HG03439 (cell line): ENCODE data around the gene AKR1C3.
"Not testable (repeated sequence)": the region's sequence is repeated elsewhere in the genome, so short reads cannot be mapped to it uniquely, and the experiment has no call there.

ENCODE experiments used
- ATAC-seq: cut with Tn5 transposase; IDR thresholded peaks from one replicate; pipeline ENCODE4 v1.9.1; 2021; ENCODE audit warnings: mild to moderate bottlenecking, moderate library complexity; ENCODE audit not compliant: unreplicated experiment

Gene AKR1C3

DNA sequence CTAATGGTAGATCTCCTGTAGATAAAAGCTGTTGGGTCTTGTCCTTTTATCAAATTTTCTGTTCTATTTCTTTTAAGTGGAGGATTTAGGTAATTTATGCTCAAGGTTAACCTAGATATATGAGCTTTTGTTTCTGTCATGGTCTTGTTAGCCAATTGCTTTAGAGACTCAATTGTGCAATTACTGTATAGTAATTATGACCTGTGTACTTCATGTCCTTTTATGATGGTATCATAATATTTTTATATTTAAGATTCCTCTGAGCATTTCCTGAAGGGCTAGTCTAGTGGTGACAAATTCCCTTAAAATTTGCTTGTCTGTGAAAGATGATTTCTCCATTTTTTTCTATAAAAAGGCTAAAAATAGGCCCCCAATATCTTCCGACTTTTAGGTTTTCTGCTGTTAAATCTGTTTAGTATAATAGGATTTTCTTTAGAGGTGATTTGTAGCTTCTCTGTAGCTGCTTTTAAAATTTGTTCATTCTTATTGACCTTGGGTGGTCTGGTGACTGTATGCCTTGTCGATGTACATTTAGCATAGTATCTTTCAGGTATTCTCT, 5.4 kb upstream of the AKR1C3 start:
- no peak for ATAC-seq

DNA sequence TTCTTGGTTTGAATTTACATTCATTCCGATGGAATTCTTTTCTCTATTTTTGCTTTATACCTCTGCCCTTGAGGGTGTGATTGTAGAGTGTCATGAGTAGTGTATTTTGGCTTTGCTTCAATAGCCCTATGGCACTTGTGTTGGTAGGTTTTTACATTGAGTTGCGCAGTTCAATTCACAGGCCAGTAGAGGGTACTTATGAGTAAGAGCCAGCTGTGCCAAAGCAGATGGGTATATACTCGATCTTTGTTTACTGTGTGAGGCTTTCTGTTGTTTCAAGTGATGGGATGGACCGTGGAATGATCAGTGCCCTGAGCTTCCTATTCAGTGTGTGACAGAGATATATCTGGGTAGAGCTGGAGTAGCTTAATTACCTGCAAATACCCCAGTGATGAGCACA, 4.3 kb upstream of the AKR1C3 start:
- ATAC-seq = no peak

DNA sequence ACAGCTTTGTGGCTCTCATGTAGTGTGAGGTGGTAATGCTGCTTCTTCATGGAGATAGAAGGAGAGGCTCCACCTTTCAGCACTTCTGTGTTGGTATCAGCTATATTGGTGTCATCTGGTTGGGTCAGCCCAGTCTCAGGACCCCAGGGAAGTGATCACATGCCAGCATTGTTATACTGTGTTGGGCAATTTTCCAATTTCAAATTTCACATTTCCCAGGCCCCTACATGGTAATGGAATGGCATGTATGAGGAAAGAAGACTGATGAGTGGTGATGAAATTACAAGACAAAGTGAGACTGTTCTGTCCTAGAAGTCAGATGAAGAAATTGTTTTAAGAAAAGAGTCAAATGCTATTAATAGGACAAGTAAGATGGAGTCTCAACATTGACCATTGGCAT, 3.7 kb upstream of the AKR1C3 start:
- no peak for ATAC-seq

DNA sequence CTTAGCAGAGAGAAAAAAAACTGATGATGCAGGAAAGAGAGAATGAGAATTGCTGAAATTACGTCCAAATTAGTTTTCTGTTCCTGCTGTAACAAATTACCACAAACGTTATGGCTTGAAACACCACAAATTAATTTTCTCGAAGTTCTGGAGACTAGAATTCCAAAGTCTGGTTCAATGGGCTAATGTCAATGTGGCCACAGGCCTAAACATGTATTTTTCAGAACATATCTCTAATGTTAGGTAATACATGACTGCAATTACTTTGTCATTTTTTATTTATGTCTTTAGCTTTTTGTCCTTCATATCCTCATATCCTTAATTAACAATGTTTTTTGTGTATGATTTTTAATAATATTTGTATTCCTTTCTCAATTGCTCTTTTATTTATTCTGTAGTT, 3.0 kb upstream of the AKR1C3 start:
- ATAC-seq = no peak

DNA sequence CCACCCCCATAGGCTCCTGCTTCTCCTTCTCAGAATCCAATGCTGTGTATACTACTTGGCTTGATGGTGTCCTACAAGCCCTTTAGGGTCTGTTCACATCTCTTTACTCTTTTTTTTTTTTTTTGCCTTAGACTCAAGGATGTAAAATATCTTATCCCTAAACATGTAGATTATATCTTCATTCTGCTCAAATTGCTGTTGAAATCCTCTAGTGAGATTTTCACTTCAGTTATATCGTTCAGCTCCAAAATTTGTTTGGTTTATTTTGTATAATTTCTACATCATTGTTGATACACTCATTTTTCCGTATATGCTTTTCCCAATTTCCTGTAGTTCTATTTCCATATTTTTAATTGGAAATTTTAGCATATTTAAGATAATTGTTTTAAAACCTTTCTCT, 1.8 kb upstream of the AKR1C3 start:
- ATAC-seq = no peak

DNA sequence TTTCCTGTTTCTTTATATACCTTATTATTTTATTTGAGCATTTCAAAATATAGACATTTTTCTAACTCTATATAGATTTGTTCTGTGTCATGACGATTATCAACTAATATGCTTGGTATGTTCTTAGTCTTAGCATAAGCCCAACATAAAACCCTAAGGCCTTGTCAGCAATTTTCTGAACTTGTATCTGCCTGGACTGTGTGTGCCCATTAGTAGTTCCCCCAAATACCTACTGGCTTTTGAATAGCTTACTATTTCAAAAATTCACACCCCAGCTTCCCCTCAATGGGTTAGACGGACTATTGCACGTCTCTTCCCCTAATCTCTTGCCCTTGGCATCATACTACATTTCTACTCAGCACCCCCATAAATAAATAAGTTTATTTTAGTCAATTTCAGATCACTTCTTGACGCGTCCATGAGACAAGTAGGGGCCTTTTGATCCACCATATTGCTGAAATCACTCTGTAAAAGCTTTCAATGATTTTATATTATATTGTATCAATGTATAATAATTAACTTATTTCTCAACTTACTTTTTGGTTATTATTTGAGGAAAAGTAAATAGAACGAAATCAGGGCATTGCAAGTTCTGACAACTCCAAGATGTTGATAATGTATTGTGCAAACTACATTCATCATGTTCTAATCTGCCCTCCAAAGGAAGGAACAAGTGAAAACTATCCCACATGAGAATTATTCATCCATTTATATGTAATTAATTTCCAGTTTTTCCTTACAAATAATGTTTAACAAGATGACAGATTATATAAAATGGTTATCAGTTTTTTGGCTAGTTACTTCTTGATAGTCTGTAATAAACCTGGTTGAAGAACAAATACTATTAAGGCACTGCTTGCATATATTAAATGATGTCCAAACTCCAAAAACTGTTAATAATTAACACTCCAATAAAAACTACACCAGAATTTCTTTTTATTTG, 1.1 kb upstream of the AKR1C3 start:
- no peak for ATAC-seq

DNA sequence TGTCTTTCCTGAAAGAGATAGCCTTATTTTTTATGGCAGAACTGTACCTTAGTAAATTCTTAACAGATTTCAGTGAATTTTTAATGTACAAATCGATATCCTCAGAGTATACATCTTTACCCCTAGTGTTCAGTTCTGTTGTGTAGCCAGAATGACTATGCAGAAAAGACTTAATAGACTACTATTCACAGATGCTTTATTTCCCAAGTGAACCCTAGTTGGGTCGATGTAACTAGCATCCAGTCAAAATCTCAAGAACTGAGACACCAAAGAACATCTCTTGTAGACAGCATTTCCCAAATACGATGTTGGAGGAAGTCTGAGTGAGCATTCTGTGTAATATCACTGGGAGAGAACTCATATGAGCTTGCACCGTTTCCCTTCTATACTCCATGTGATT, 1.5 kb downstream of the AKR1C3 start:
- no peak for ATAC-seq

DNA sequence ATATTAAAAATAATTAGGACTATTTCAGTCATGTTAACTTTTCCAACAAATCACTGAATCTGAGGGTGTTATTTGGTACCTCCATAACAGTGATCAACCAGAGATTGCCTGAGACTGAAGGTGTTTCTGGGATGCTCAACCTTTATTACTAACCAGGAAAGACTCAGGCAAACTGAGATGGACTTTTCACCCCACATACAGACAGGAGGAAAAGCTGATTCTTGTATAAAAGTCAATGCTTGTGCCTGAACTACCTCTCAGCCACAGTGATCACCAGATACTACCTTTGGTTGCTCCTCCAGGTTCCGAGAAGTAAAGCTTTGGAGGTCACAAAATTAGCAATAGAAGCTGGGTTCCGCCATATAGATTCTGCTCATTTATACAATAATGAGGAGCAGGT, 1.9 kb downstream of the AKR1C3 start:
- ATAC-seq = no peak

DNA sequence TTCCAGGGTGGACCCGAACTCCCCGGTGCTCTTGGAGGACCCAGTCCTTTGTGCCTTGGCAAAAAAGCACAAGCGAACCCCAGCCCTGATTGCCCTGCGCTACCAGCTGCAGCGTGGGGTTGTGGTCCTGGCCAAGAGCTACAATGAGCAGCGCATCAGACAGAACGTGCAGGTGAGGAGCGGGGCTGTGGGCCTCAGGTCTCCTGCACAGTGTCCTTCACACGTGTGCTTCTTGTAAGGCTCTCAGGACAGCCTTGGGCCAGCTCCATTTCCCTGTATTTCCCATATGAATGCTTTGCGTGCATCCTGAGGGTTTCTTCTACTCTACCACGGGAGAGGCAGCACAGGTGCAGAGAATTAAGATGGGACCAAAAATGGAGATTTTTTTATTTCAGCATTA, 8.3 kb downstream of the AKR1C3 start:
- not testable (repeated sequence) for ATAC-seq

DNA sequence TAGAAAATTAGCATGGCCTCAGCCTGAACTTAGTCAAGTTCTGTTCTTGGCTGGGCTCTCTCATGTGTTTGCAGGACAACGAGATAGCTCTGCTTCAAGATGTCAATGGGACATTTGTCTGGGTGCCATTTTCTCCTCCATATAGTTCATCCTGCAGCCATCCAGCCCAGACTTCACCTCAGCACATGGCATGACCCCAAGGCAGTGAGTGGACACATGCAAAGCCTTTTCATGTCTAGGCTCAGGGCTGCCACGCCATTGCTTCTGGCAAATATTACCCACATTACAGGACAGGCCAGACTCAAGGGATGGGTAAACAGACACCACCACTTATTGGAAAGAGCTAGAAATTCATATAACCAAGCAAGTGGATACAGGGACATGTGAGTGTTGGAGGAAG, 9.3 kb downstream of the AKR1C3 start:
- ATAC-seq = no peak

DNA sequence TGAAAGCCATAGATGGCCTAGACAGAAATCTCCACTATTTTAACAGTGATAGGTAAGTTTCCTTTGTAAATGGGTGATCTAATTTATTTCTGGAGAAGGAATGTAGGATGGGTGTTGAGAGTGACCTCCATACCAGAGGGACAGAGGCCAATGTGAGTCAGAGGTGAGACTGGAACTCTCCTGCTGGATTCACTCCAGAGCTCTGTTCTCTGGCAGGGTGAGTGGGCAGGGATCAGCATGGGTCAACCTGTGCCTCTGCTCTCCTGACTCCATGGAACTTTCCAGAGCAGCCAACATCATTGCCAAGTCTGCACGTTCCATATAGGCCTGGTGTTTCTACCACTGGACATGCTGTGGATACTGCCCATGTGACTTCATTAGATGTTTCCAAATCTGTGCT, 11.4 kb downstream of the AKR1C3 start:
- no peak for ATAC-seq

DNA sequence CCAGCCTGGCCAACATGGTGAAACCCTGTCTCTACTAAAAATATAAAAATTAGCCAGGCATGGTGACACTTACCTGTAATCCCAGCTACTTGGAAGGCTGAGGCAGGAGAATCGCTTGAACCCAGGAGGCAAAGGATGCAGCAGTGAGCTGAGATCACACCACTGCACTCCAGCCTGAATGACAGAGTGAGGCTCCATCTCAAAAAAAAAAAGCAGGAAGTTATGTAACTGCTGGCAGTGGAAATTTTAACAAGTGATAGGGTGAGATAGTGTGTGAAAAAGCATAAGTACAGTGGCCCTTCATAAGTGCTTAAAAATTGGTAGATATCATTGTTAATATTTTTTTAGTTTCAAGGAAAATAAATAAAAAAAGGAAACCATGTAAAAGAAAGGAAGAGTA, 12.3 kb downstream of the AKR1C3 start:
- no peak for ATAC-seq

DNA sequence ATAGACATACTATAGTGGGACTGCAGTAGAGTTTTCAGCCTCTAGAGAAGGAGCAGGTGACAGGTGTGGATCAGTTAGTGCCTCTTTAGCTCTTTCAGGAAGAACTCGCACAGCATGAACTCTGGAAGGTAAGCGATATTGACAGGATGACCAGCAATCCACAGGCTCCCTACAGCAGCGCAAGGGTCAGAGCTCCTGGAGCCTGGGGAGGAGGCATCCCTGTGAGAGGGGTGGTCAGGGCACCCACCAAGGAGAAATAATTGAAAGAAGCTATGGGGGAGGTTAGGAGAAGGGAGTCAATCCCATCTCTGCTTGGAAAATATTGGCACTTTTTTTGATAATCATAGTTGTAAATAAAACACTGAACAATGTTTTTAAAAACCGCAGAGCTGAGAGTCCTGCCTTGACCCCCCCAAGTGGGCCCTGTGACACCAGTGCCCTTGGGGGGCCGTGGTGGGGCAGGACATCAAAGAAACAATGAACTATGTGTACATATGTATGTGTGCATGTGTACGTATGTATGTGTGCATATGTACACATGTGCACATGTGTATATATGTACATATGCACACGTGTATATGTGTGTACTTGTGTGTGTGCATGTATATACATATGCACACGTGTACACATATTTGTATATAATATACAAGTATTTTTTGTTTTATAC, 13.8 kb downstream of the AKR1C3 start:
- ATAC-seq = no peak

DNA sequence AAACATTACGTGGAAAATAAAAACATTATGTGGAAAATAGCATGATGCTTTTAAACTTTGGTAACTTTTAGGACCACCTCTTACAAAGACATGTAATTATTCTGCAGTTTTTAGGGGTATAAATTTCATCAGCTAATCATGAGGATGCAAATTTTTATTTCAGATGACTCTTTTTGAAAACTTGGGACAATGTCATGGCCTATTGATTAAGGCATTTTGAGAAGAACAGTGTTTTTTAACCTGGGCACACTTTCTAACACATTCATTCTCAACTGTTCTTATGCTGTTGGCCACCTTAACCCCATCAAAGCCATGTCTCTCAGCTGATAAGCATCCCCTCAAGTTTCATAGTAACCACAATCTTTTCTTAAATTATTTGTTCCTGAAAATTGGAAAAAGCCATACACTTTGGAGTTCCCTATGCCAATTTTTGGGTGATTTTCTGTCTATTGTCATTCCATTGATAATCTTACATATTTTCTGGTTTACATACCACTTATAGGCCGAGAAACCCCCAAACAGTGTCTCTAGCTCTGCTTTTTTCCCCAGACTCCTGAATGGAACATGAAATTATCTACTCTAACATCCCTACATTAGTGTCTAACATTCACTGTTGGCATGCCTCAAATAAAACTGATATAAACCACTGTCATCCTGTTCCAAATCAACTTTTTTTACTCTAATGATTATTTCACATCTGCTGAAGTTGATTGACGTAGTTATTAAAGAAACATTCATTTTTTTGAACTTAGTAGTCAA, 14.6 kb downstream of the AKR1C3 start:
- no peak for ATAC-seq

DNA sequence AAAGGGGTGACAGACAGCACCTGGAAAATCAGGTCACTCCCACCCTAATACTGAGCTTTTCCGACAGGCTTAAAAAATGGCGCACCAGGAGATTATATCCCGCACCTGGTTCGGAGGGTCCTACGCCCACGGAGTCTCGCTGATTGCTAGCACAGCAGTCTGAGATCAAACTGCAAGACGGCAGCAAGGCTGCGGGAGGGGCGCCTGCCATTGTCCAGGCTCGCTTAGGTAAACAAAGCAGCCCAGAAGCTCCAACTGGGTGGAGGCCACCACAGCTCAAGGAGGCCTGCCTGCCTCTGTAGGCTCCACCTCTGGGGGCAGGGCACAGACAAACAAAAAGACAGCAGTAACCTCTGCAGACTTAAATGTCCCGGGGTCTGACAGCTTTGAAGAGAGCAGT, 15.6 kb downstream of the AKR1C3 start:
- ATAC-seq = not testable (repeated sequence)

DNA sequence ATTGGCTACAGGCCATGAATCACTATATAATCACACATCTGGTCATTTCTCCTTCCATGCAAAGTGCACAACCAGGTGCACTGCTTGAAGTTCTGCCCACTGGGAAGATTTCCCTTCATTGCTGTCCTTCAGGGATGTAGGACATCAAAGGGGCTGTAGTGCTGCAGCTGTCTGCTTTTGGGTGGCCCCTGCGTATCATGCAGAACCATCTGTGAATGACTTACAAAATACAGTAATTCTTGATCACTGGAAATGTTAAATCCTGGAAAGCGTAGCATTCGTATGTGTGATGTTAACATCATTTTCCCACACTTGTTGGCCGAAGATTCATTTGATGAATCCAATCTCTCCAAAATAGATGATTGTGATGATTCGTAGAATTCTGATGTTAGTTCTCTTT, 22.4 kb downstream of the AKR1C3 start:
- no peak for ATAC-seq

DNA sequence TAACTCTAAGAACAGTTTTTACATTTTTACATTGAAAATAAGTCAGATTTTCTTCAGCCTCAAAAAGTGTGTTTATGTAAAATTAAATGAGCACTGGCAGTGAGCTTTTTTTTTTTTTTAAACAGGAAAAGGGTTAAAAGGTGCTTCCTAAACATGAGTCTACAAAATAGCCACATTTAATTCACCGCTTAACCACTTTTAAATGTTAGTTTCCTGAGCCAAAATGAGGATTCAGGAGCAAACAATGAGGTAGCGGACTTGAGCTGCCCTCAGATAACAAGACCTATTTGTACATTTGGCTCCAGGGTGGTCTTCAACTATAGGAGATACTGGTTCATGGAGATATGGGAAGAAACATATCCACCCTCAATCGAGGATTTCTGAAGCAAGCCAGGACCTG, 22.8 kb downstream of the AKR1C3 start:
- ATAC-seq = no peak

DNA sequence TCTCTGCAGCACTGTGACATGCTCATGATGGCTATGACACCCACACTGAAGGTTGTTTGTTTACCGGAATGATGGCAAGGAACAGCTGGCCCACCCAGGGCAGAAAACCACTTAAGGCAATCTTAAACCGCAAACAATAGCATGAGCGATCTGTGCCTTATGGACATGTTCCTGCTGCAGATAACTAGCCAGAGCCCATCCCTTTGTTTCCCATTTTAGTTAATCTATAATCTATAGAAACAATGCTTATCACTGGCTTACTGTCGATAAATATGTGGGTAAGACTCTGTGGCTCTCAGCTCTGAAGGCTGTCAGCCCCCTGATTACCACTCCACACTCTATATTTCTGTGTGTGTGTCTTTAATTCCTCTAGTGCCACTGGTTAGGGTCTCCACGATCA, 25.8 kb downstream of the AKR1C3 start:
- ATAC-seq = not testable (repeated sequence)

DNA sequence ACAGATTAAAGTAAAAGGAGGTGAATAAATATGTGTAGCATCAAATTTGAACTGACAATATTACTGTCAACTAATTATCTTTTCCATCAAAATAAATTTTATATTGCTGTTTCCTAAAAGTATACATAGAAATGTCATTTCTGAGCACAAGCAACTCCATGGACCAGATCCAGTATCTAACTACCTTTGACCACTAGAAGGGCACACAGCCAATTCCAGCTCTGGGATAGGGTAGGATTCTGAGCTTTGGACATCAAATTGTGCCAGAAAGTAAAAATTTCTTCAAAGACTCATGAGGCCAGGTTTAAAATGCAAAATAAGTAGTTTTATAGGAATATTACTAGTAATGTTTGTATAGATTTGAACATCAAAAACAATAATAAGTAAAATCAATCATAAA, 29.7 kb downstream of the AKR1C3 start:
- ATAC-seq = no peak

DNA sequence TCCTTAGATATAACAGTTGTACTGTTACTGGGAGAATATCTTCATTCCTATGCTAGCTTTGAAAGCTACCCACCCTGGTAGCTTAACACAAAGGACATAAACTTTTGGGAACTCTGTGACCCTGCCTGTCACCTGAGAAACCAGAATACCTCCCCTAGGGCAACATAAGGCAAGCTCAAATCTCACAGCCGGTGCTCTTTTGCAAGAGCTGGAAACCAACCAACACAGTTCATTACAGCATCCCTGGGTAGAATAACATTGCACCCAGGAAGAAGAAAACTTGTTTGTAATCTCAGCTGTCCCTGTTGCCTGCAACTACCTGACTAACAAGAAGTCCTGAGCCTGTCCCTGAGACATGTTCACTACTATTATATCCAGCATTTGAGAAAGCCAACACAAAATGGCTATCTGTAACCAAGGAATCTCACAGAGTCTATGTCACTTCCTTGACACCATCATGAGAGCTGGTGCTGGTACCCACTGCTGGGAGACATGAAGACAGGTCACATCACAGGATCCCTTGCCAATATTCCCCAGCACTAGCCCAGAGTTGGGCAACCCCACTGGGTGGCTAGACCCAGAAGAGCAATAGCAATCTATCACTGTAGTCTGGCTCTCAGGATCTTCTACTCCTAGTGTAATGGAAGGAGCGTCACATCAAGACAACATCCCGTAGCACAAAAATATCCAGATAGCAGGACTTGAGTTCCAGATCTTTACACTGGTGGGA, 31.3 kb downstream of the AKR1C3 start:
- ATAC-seq = no peak

DNA sequence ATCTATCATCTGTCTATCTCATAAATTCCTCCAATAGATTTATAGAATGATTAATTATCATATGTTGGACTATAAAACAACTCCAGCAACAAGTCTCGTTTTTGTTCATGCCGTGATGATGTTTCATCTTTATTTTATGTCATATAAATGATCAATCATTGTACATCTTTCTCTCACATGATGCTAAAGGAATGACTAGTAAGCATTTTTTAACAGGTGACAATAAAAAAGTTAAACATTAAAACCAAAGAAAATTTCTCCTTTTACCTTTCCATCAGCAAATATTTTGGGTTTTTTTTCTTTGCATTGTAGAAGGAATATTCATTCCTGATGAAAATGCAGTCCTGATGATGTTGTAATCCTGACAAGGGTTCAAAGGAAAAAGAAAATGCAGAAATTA, 41.4 kb downstream of the AKR1C3 start:
- no peak for ATAC-seq
